IPS-18c (cell line): Measurements from ENCODE around the gene FAM98C.
"Not testable (repeated sequence)": the region's sequence is repeated elsewhere in the genome, so short reads cannot be mapped to it uniquely, and the experiment has no call there.

Experiments used
- H3K4me3 ChIP-seq: 2 replicates; pipeline ENCODE4 v1.7.0; 2013; ENCODE audit warnings: low read depth, mild to moderate bottlenecking, low read length, moderate library complexity; ENCODE audit not compliant: insufficient read depth
- H3K9me3 ChIP-seq: one replicate; pipeline ENCODE4 v1.6.1; 2013; ENCODE audit warnings: mild to moderate bottlenecking, low read length, moderate library complexity; ENCODE audit not compliant: control insufficient read depth, insufficient read depth

Gene FAM98C

DNA sequence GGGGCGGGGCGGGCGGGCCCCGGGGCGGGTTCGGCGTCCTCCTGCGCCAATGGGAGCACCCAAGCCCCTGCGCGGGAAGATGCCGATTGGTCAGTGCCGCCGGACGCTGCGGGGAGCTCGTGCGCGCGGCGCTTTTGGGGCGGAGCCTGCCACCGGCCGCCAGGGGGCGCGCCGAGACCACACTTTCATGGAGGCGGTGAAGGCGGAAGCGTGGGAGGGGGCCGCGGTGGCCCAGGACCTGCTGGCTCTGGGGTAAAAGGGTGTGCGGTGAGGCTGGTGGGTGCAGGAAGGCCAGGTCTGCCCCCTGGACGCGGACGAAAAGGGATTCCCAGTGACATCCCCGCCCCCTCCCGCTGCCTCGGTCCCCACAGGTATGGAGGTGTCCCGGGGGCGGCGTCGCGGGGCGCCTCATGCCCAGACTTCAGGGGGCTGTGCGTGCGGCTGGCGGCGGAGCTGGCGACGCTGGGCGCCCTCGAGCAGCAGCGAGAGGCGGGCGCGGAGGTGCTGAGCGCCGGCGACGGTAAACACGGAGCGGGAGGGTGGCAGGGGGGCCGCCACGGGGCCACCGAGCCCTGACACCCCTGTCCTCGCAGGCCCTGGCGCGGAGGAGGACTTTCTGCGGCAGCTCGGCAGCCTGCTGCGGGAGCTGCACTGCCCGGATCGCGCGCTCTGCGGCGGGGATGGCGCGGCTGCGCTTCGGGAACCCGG, at the start of gene FAM98C:
Gene FAM98C, plus strand, starts transcription at position 127 of the 708 bp plus-strand sequence. Its CDS starts 61 bp downstream, at position 188.
- Histone ChIP-seq H3K9me3 (no peaks in the 10 kb centered on the region), H3K4me3 (peak within 1 kb of the TSS; percentile 81)

DNA sequence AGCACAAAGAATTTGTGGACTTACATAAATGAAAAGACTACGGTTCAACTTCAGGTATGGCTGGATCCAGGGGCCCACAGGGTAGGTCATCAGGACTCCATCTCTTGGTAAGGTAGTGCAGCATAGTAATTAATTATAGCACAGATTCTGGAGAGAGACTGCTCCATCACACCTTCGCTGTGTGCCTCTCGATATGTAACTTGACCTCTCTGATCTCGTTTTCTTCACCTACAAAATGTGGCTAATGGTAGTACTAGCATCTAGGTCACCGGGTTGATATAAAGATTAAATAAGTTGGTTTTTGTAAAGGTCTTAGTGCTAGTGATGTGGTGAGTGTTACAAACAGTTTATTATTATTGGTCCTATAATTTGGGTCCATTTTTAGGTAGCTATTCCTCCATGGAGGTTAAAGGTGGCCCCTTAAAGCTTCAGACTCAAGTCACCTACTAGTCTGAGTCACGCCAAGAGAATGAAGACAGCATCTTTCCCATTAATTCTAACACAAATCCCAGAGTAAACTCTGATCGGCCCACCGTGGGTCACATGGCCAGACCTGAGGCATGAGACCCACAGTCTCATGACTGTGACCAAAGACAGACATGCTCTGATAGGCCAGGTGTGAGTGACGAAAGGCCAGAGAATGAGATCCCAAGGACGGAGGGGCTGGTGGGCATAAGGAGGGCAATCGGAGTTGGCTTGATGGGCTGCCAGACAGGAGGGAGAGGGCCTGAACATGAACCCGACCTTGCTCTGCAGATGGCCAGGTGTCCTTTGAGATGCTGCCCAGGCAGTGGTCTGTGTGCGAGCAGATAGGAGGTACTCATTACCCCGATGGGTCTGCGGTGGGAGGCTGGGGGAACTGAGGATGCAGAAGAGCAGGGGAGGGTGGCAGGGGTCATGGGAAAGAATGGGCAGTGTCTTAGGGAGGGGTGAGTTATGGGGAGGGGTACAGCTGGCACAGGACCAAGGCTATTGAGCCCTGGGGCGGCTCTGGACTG, 46.9 kb upstream of the FAM98C start:
- H3K9me3 ChIP-seq, result no peaks in the 10 kb centered on the region
- no peak overlapping the region for H3K4me3 ChIP-seq

GRCh38 chr19:38358071-38358470, 44.8 kb upstream of the FAM98C start:
- Histone ChIP-seq H3K4me3 (no peak overlapping the region), H3K9me3 (no peaks in the 10 kb centered on the region)

GRCh38 chr19:38359242-38360021, 43.5 kb upstream of the FAM98C start:
- H3K9me3 ChIP-seq, result no peaks in the 10 kb centered on the region
- no peak overlapping the region for H3K4me3 ChIP-seq

DNA sequence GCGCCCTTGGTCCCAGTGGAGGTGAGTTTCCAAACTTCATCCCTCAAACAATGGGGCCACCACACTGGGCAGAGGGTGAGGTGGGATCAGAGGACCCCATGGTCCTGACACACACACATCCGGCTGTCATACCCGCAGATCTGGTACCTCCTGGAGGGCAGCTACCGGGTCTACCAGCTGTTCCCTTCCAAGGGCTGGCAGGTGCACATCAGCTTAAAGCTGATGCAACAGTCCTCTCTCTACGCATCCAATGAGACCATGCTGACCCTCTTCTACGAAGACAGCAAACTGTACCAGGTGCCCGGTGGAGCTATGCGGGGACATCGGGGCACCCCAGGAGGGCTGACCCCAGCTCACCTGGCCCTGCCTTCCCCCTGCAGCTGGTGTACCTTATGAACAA, 42.5 kb upstream of the FAM98C start:
- Histone ChIP-seq H3K4me3 (no peak overlapping the region), H3K9me3 (peaks cover 5% of the 10 kb centered on the region)

DNA sequence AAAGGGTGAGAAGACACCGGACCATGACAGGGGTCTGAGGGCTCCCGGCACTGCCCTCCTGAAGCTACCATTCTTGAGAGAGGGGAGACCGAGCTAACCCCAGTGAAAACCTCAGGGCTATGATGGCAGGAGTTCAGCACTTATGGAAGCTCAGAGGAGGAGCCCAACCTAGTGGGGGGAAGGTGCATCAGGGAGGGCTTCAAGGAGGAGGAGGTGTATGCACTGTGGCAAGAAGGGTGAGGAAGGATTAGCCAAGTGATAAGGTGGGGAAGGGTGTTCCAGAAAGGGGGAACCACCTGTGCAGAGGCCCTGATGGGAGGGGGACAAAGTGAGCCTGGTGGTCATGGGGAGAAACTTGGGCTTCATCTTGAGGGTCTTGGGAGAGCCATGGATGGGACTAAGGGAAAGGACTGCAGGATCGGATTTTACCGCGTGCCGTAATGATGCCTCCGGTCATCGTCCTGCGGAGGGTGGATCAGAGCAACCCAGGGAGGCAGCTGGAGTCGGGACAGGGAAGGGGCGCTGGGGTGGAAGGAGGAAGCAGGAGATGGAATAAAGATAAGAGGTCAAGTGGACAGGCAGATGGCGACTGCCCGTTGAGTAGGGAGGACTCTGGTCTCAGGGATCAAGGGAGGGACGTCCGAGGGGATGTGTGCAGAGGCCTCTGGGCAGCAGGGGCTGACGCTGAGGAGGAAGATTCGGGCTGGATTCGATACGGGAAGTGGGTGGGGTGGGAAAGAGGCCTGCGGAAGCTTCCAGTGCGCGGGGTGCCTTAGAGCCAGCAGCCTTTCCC, 41.9 kb upstream of the FAM98C start:
- Histone ChIP-seq H3K9me3 (peaks cover 5% of the 10 kb centered on the region), H3K4me3 (peak overlapping the region; percentile 87; the same call in 1 of the 2 replicates)

DNA sequence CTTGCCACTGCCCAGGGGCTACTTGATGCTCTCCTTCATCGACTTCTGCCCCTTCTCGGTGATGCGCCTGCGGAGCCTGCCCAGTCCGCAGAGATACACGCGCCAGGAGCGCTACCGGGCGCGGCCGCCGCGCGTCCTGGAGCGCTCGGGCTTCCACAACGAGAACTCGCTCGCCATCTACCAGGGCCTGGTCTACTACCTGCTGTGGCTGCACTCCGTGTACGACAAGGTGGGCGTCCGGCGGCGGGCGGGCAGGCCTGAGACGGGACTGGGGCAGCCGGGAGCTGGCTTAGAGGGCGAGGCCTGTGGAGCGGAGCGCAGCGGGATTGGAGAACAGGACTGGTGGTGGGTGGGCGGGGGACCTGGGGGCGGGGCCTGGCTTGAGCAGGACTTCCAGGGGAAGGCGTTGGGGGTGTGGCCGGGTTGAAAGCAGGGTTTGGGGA, 41.2 kb upstream of the FAM98C start:
- H3K9me3 ChIP-seq, result peaks cover 5% of the 10 kb centered on the region
- H3K4me3 ChIP-seq, result peak overlapping the region; percentile 87

DNA sequence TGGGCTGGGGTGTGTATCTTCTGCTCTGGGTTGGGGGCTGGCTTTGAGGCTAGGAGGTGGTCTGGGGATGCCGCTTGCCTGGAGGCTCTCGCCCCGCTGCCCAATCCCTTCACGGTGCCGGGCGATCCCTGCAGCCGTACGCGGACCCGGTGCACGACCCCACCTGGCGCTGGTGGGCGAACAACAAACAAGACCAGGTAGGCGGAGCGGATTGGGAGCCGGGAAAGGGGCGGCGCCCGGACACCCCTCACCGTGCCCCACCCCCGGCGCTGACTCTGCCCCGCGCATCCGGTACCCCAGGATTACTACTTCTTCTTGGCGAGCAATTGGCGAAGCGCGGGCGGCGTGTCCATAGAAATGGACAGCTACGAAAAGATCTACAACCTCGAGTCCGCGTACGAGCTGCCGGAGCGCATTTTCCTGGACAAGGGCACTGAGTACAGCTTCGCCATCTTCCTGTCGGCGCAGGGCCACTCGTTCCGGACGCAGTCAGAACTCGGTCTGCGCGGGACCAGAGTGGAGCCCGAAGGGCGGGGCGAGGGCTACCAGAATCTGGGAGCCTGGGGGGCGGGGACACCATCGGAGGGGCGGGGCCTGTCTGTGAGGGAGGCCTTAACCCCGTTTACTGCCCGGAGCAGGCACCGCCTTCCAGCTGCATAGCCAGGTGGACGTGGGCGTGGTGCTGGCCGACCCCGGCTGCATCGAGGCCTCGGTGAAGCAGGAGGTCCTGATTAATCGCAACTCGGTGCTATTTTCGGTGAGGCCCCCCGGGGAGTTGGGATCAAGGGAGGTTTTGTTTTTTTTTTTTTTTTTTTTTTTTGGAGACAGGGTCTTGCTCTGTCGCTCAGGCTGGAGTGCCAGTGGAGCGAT, 40.6 kb upstream of the FAM98C start:
- Histone ChIP-seq H3K4me3 (peak overlapping the region; percentile 87), H3K9me3 (peaks cover 5% of the 10 kb centered on the region)

DNA sequence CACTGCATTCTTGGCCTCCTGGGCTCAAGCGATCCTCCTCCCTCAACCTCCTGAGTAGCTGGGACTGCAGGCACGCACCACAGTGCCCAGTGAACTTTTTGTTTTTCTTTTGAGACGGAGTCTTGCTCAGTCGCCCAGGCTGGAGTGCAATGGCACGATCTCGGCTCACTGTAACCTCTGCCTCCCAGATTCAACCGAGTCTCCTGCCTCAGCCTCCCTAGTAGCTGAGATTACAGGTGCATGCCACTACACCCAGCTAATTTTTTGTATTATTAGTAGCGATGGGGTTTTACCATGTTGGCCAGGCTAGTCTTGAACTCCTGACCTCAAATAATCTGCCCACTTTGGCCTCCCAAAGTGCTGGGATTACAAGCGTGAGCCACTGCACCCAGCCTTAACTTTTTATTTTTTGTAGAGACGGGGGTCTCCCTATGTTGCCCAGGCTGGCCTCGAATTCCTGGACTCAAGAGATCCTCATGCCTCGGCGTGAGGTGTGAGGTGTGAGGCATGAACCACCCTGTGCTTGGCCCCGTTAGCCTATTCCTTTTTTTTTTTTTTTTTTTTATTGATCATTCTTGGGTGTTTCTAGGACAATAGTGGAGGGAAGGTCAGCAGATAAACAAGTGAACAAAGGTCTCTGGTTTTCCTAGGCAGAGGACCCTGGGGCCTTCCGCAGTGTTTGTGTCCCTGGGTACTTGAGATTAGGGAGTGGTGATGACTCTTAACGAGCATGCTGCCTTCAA, 39.8 kb upstream of the FAM98C start:
- peak overlapping the region; percentile 87 for H3K4me3 ChIP-seq
- not testable (repeated sequence) for H3K9me3 ChIP-seq

GRCh38 chr19:38367041-38367440, 35.9 kb upstream of the FAM98C start:
- Histone ChIP-seq H3K9me3 (peaks cover 5% of the 10 kb centered on the region), H3K4me3 (no peak overlapping the region)

- Histone ChIP-seq H3K9me3 (peaks cover 4% of the 10 kb centered on the region), H3K4me3 (no peak overlapping the region)
Observed at GRCh38 chr19:38369584-38369983, 33.3 kb upstream of the FAM98C start.

GRCh38 chr19:38370299-38370698, 32.6 kb upstream of the FAM98C start:
- H3K9me3 ChIP-seq, result peaks cover 2% of the 10 kb centered on the region
- no peak overlapping the region for H3K4me3 ChIP-seq

DNA sequence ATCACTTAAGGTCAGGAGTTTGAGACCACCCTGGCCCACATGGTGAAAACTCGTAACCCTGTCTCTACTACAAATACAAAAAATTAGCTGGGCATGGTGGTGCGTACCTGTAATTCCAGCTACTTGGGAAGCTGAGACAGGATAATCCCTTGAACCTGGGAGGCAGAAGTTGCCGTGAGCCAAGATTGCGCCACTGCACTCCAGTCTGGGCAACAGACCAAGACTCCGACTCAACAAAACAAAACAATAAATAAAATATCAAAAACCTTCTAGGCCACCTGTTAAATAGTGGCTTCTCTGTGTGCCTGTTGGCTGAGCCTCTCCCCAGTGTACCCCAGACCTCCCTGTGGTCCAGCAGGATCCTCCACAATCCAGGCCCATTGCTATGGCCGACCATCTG, 31.8 kb upstream of the FAM98C start:
- Histone ChIP-seq H3K4me3 (no peak overlapping the region), H3K9me3 (peaks cover 2% of the 10 kb centered on the region)

DNA sequence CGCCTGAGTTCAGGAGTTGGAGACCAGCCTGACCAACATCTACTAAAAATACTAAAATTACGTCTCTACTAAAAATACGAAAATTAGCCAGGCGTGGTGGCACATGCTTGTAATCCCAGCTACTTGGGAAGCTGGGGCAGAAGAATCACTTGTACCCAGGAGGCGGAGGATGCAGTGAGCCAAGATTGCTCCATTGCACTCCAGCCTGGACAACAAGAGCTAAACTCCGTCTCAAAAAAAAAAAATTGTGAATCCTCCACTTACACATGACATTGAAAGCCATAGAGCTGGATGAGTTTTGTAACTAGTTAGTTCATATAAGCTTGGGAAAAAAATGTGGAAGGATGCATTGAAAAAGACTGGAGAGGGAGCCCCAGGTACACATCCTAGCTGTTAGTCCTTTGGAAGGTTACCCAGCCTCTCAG, 29.0 kb upstream of the FAM98C start:
- H3K4me3 ChIP-seq, result peak overlapping the region; percentile 29
- H3K9me3 ChIP-seq, result peaks cover 2% of the 10 kb centered on the region
